SIG-M5 treated with dmso at 0.1 percent for 504 hours (cell line): Measurements from ENCODE around the gene IFNL4.

ENCODE experiments used
- DNase-seq: peaks from one replicate; lab custom pipeline; 2025; ENCODE audit not compliant: unreplicated experiment; lab: John Stamatoyannopoulos, UW

Gene IFNL4

DNA sequence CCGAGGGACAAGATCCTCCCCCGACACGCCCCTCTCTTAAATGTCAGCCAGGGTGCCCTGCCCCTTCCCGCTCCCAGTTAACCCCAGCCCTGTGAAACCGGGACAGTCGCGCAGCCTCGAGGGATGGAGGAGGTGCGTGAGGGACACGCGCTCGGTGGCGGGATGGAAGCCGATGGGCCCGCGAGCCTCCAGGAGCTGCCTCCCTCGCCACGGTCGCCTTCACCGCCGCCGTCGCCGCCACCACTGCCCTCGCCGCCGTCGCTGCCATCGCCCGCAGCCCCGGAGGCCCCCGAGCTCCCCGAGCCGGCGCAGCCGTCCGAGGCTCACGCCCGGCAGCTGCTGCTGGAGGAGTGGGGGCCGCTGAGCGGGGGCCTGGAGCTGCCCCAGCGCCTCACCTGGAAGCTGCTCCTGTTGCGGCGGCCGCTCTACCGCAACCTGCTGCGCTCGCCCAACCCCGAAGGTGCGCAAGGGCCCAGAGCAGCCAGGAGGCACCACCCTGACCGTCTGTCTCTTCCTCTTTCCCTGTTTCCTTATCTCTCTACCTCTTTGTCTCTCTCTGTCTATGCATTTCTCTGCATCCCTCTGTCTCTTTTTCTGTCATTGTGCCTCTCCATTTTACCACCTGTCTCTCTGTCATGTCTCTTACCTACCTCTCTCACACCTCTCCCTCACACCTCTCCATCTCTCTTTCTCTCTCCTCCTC is 51.6 kb downstream of the IFNL4 start, which contains the start of gene NCCRP1:
Gene NCCRP1 (plus strand): TSS at position 105 of the 703 bp plus-strand sequence. CDS start 19 bp downstream, at position 124.
- DNase-seq, result no peak

- no peak for DNase-seq
These were observed 52.3 kb downstream of the IFNL4 start for GRCh38 chr19:39196320-39196719.
